Keratinocyte (primary cell): ENCODE measurements around the gene TRIM63.

Experiments used
- EZH2 ChIP-seq: IDR thresholded peaks from one replicate; pipeline ENCODE4 v1.6.1; 2012; ENCODE audit warnings: inconsistent platforms, mild to moderate bottlenecking, low read length, moderate library complexity
- TF ChIP-seq, protein P1 (sequence below), 3 experiments: IDR thresholded peaks in 1 of 3; conservative IDR thresholded peaks in 1 of 3; optimal IDR thresholded peaks in 1 of 3; 2 replicates in 2 of 3; 3 replicates in 1 of 3; pipeline versions ENCODE3 to v1.5.1; 2011; ENCODE audit warnings: low read length in 3 of 3, mild to moderate bottlenecking in 3 of 3, moderate library complexity in 2 of 3, control low read depth in 1 of 3, inconsistent platforms in 1 of 3; ENCODE audit not compliant: insufficient read depth in 2 of 3; ENCODE audit errors: extremely low read depth in 1 of 3

DNA sequence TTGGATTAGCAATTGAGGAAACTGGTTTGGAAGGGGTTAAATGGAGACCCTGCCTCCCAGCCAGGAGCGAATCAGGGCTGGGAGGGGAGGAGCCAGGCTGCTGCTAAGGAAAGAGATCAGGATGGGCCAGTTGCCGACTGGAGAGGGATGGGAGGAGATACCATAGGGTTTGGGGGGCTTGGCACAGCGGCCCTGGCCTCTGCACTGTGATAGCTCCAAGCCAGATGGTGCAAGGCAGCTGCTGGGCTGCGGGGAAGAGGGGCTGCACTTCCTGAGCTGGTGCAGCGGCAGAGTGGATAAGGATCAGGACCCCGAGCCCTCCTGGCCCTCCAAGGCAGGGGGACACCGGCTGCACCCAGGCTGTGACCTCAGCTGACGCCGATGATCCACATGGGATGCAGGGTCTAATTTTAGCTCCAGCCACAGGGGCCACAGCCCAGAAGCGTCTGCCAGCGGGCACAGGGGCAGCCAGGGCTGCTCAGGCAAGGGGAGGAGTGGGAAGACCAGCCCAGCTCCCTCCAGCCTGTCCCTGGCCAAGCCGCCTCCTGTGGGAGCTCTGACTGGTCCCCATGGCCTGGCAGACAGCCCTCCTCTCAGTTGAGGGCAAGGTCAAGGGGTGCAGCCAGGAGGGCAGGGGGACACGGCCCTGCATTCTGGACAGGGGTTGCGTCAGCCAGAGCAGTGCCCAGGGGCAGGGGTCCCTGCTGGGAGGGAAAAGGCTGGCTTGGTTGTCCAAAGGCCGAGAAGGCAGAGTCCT is 45.6 kb downstream of the TRIM63 start, which contains the start of gene EXTL1:
- TF ChIP-seq, protein P1, sequence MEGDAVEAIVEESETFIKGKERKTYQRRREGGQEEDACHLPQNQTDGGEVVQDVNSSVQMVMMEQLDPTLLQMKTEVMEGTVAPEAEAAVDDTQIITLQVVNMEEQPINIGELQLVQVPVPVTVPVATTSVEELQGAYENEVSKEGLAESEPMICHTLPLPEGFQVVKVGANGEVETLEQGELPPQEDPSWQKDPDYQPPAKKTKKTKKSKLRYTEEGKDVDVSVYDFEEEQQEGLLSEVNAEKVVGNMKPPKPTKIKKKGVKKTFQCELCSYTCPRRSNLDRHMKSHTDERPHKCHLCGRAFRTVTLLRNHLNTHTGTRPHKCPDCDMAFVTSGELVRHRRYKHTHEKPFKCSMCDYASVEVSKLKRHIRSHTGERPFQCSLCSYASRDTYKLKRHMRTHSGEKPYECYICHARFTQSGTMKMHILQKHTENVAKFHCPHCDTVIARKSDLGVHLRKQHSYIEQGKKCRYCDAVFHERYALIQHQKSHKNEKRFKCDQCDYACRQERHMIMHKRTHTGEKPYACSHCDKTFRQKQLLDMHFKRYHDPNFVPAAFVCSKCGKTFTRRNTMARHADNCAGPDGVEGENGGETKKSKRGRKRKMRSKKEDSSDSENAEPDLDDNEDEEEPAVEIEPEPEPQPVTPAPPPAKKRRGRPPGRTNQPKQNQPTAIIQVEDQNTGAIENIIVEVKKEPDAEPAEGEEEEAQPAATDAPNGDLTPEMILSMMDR (optimal IDR thresholded peaks at IDR 0.05 in 1 of 3, IDR thresholded peaks at IDR 0.05 in 1 of 3, conservative IDR thresholded peaks at IDR 0.05 in 1 of 3; ENCODE audit: extremely low read depth in 1 of 3, insufficient read depth in 2 of 3, low read length in 3 of 3) = no peak
- TF ChIP-seq EZH2 = no peak
